GM12892 (cell line): ENCODE data around the gene VPS54.
"Not testable (repeated sequence)": the region's sequence is repeated elsewhere in the genome, so short reads cannot be mapped to it uniquely, and the experiment has no call there.

Experiments used
- DNase-seq: peaks from one replicate; pipeline ENCODE4 v3.0.0; 2011; ENCODE audit not compliant: insufficient read length
- FAIRE-seq: peaks from 2 replicates; lab custom pipeline; 2011; peaks lifted over from hg19 to GRCh38; lab: Jason Lieb, UNC
- POLR2A ChIP-seq: IDR thresholded peaks from 2 replicates; pipeline ENCODE4 v1.6.1; 2011; ENCODE audit warnings: low read depth, low read length, control low read depth
- POLR2AphosphoS5 ChIP-seq: IDR thresholded peaks from 2 replicates; pipeline ENCODE4 v1.6.1; 2011; ENCODE audit warnings: low read depth, low read length, control low read depth
- TAF1 ChIP-seq: IDR thresholded peaks from 2 replicates; pipeline ENCODE4 v1.6.1; 2011; ENCODE audit warnings: low read depth, mild to moderate bottlenecking, control low read depth, low read length, borderline replicate concordance

The VPS54 gene

DNA sequence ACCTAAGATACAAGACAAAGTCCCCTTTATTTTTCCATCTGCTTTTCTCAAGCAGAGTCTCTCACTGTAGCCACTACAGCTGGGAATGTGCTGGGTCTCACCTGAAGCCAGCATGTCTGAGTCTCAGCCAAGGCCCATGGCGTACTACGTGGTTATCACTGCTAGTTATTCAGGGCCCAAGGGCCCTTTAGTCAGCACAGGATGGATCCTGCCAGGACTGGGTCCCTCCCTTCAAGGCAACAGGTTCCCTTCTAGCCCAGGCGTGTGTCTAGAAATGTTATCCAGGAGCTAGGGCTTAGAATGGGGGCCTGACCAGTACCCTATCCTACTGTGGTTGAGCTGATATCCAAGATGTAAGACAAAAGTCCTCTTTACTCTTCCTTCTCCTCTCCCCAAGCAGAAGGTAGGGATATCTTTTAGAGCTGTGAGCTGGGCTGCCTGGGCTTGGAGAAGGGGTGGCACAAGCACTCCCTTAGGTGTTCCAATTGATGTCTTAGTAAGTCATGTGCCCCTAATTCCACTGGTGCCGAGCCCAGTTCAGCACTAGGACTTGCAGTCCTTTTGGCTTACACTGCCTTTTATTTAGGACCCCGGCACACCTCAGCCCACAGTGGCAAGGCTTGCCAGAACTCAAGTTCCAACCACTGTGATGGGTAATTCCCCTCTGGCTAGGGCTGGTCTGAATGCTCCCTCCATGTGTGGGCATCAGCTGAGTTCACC, 17.7 kb downstream of the VPS54 start:
- DNase-seq = no peak
- FAIRE-seq = no peak
- TF ChIP-seq POLR2AphosphoS5 (no peak), POLR2A (no peak), TAF1 (no peak)

- no peak for DNase-seq
- TF ChIP-seq TAF1 (no peak), POLR2A (no peak), POLR2AphosphoS5 (no peak)
- no peak for FAIRE-seq
Observed at GRCh38 chr2:64000630-64001381, 18.4 kb downstream of the VPS54 start.

DNA sequence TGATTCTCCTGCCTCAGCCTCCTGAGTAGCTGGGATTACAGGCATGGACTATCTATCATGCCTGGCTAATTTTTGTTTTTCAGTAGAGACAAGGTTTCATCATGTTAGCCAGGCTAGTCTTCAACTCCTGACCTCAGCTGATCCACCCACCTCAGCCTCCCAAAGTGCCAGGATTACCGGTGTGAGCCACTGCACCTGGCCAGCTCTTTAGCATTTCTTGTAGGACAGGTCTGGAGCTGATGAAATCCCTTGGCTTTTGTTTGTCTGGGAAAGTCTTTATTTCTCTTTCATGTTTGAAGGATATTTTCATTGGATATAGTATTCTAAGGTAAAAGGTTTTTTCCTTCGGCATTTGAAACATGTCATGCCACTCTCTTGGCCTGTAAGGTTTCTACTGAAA, 20.2 kb downstream of the VPS54 start:
- FAIRE-seq (no peak), DNase-seq (no peak)
- TF ChIP-seq TAF1 (no peak), POLR2A (no peak), POLR2AphosphoS5 (no peak)

DNA sequence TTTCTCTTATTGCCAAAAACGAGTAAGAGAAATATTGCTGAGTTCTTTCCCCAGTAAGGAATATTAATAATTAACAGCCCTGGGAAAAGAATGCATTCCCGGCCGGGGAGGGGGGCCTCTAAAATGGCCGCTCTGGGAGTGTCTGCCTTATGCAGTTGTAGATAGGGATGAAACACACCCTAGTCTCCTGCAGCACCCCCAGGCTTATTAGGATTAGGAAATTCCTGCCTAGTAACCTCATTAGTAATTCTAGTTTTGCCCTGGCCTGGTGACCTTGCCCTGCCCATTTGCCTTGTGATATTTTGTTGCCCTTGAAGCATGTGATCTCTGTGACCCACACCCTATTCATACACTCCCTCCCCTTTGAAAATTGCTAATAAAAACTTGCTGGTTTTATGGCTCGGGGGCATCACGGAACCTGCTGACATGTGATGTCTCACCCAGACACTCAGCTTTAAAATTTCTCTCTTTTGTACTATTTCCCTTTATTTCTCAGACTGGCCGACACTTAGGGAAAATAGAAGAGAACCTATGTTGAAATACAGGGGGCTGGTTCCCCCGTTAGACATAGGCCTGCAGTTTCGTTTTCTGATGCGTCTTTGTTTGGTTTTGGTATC, 22.5 kb downstream of the VPS54 start:
- FAIRE-seq, DNase-seq: not testable (repeated sequence)

GRCh38 chr2:63994329-63995070, 24.7 kb downstream of the VPS54 start:
- DNase-seq, FAIRE-seq: not testable (repeated sequence)

DNA sequence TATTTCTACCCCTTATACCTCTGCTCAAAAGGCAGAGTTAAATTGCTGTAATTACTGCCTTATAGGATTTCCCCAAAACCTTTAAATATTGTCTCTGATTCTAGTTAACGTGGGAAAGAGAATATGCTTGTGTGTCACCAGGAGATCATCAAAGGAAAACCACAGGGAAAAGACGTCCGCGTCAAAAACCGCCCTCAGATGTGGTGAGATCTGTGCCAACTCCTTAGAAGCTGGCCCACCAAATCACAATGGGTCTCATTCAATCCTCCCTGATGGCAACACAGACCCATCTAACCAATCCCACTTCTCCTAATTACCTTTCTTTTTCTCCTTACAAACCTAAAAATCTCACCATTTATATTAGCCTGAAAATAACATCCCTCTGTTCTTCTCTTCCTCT, 25.4 kb downstream of the VPS54 start:
- no peak for DNase-seq
- no peak for TF ChIP-seq POLR2A
- no peak for TF ChIP-seq POLR2AphosphoS5
- TF ChIP-seq TAF1 = no peak
- no peak for FAIRE-seq

DNA sequence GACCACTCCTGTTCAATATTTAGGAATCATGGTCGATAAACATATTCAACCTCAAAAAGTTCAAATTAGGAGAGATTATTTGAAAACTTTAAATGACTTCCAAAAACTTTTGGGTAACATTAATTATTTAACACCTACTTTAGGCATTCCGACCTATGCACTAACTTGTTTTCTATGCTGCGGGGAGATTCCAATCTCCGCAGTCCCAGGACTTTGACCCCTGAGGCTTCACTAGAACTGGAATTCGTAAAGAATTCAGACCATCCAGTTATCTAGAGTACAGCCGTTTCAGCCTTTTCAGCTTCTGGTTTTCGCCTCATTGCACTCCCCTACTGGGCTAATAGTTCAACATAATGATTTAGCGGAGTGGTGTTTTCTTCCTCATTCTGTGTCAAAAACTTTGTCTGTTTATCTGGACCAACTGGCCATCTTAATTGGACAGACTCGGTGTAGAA, 26.1 kb downstream of the VPS54 start:
- not testable (repeated sequence) for FAIRE-seq, DNase-seq

- no peak for DNase-seq
- no peak for FAIRE-seq
- TF ChIP-seq TAF1 (no peak), POLR2A (no peak), POLR2AphosphoS5 (no peak)
Observed at GRCh38 chr2:63992061-63992685, 27.1 kb downstream of the VPS54 start.

DNA sequence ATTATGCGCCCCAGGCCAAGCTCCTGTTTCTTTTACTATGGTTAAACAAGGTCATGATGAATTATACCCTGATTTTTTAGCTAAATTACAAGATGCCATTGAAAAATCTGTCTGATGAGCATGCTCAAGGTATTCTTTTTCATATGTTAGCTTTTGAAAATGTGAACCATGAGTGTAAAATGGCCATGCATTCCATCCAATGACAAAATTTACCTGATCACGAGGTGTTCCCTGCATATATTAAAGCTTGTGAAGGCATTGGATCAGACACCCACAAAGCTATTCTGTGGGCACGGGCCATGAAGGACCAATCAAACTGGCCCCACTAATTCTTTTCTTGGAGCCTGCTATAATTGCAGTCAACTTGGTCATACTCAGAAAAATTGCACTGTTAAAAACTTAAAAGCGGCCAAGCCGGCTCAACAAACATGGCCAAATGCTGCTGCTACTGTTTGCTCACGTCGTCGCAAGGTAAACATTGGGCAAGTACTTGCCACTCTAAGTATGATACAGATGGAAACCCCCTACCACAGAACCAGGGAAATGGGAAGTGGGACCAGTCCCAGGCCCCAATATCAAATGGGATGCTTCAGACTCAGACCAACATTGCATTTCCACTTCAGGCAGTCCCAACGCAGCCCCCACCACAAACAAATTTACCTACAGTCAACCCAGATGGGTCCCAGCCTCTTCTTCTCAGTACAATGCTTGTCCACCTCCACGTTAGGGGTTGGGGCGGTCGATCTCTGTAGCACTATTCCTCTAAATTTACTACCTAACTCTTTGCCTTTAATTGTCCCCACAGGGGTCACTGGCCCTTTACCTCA, 27.8 kb downstream of the VPS54 start:
- not testable (repeated sequence) for FAIRE-seq, DNase-seq

DNA sequence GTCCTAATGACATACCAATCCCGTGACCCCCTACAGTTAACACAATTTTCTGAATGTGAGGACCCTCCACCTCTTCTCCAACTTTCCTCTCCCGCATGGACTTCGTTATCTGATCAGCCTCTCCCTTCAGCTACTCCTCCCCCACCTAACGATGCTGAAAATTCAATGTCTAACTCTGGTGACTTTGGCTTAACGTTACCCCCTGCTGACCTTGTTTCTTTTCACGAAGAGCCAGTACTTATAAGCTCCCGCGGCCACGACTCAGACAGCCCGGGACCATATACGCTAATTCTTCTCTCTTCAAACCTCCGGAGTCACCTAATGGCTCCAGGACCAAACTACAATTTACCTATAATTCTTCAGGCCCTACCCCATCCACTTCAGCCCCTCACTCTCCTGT, 29.2 kb downstream of the VPS54 start:
- TF ChIP-seq POLR2A = no peak
- no peak for TF ChIP-seq POLR2AphosphoS5
- no peak for TF ChIP-seq TAF1
- DNase-seq (no peak), FAIRE-seq (no peak)

DNA sequence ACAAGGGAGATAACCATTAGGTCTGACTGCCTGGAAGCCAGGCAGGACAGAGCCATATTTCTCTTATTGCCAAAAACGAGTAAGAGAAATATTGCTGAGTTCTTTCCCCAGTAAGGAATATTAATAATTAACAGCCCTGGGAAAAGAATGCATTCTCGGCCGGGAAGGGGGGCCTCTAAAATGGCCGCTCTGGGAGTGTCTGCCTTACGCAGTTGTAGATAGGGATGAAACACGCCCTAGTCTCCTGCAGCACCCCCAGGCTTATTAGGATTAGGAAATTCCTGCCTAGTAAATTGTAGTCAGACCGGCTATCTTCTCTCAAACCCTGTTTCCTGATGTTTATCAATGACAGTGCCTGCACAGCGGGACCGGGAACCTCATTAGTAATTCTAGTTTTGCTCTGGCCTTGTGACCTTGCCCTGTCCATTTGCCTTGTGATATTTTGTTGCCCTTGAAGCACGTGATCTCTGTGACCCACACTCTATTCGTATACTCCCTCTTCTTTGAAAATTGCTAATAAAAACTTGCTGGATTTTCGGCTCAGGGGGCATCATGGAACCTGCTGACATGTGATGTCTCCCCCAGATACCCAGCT, 30.3 kb downstream of the VPS54 start:
- not testable (repeated sequence) for FAIRE-seq, DNase-seq
